ACHN (cell line): ENCODE results near the gene FBXW12.
"Not testable (repeated sequence)": the region's sequence is repeated elsewhere in the genome, so short reads cannot be mapped to it uniquely, and the experiment has no call there.

Experiments
- DNase-seq: peaks from one replicate; pipeline ENCODE4 v3.0.0-alpha.2; 2015
- in situ Hi-C: cut with HindIII; loops from 2 replicates; pipeline ENCODE4 v1.10.0; 2017; ENCODE audit warnings: low sequenced_read_pairs, low pct_ligation_motif_present, low pct_unique_long_range_greater_than_20kb

FBXW12 gene, protein sequence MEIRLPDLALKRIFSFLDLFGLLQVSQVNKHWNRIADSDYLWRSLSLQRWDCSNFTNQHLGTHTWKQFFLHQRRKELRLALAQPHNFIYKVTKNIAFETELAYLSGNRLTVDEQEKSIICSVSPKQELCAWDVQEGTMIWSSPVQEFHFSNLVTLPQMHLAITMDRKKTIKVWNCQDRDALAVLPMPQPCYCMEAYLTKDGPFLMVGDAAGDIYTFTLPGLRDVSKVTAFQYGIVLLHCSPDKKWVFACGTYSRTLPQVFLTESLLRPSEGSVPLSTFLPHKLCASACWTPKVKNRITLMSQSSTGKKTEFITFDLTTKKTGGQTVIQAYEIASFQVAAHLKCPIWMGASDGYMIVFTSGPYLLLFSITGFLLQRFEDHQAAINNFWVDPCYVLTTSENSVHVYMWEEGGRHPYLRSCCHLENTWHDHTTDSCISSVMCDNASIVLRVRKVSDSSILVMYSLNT

GRCh38 chr3:48371651-48372376, at the start of gene FBXW12:
Gene FBXW12, plus strand, starts transcription at chr3:48372219. Its CDS starts 549 bp downstream, at chr3:48372768.
- in situ Hi-C loops: no loop called here
- no peak for DNase-seq

- DNase-seq, in situ Hi-C loops: not testable (repeated sequence)
These were observed 40.1 kb upstream of the FBXW12 start for GRCh38 chr3:48331706-48332435.

GRCh38 chr3:48333346-48334245, 38.4 kb upstream of the FBXW12 start, which contains the start of gene SPINK8:
Gene SPINK8, minus strand, starts transcription at chr3:48333661. Its CDS starts 5,320 bp downstream, at chr3:48328341.
- DNase-seq, in situ Hi-C loops: not testable (repeated sequence)

DNA sequence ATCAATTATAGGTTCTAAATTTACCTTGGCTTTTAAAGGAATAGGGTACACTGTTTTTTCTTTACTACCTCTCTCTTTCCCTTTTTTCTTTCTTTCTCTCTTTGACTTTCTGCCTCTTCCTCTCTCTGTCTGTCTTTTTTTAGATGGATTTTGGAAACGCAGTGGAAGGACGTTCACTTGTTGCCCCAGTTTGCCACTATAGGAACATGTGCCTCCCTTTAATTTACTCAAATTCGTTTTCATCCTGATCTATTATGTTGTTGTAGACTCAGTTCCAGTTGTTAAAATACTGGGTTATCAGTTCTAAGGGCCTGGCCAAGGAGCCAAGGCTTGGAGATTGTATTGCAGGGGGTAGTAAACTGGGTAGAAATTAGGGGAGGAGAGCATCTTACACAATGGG, 37.4 kb upstream of the FBXW12 start:
- DNase-seq: no peak
- in situ Hi-C loops: no loop called here

- in situ Hi-C loops, DNase-seq: not testable (repeated sequence)
These were observed 36.7 kb upstream of the FBXW12 start for GRCh38 chr3:48335286-48335685.

- in situ Hi-C loops, DNase-seq: not testable (repeated sequence)
These were observed 34.5 kb upstream of the FBXW12 start for GRCh38 chr3:48337536-48337935.

GRCh38 chr3:48338635-48339034, 33.4 kb upstream of the FBXW12 start:
- no peak for DNase-seq

DNA sequence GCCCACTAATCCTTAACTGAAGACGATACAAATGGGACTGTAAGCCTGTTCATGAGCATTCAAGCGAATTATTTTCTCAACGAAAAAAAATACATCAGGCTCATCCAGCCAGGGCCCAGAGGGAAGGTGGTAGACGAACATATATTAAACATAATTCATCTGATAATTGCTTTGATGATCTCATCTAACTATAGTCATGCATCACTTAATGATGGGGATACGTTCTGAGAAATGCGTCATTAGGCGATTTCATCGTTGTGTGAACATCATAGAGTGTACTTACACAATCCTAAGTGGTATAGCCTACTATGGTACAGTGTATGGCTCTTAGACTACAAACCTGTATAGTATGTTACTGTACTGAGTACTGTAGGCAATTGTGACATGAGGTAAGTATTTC, 28.6 kb upstream of the FBXW12 start:
- no peak for DNase-seq
- in situ Hi-C loops: no loop called here

More at GRCh38 chr3:48338635-48339034, 33.4 kb upstream of the FBXW12 start:
- in situ Hi-C loops: no loop called here

GRCh38 chr3:48344867-48345507, 27.0 kb upstream of the FBXW12 start:
- in situ Hi-C loops: no loop called here
- no peak for DNase-seq

DNA sequence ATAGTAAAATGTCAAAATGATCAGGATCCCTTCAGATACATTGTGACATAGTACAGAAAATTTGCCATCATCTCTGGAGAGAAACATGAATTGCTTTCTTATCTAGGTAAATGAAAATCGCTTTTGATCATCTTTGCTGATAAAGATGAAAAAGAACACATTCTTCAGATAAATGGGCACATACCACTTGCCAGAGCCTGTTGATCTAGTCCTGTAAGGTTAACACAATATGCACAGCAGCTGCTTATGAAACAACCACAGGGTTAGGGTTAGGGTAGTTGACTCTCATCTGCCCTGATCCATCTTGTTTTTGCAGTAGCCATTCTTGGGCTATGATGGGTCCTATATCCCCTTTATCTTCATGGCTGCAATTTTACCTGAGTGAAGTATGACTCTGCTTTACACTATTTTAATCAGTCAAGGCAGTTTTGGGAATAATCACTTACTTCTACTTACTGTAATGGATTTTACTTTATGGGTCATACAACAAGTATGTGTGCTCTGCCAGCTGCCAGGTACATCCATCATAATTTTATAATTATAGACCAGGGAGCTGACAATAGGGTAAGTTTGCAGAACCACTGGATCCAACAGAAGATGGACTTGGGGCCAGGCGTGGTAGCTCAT, 26.0 kb upstream of the FBXW12 start:
- in situ Hi-C loops: no loop called here

GRCh38 chr3:48347500-48347899, 24.5 kb upstream of the FBXW12 start:
- no peak for DNase-seq
- in situ Hi-C loops: no loop called here

More for the DNA sequence above, 26.0 kb upstream of the FBXW12 start:
- no peak for DNase-seq

GRCh38 chr3:48352546-48352945, 19.5 kb upstream of the FBXW12 start:
- in situ Hi-C loops: no loop called here
- DNase-seq: no peak

DNA sequence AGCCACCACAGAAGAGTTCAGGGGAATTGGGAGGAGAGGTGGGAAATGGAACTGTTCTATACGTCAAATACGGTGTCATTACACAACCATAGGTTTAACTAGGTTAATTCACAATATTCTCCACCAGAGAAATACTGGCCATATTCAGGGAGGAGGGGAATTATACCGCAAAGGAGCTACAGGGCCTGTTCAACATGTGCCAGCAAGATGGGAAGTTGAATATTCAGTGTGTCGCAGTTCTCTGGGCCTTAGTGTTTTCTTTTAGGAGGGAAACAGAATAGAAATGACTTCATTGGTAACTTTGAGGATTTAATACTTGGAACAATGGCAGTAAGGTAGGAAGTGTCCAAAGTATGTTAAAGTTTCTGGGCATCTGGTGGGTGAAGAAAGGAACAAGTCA, 18.0 kb upstream of the FBXW12 start:
- DNase-seq: no peak
- in situ Hi-C loops: no loop called here

DNA sequence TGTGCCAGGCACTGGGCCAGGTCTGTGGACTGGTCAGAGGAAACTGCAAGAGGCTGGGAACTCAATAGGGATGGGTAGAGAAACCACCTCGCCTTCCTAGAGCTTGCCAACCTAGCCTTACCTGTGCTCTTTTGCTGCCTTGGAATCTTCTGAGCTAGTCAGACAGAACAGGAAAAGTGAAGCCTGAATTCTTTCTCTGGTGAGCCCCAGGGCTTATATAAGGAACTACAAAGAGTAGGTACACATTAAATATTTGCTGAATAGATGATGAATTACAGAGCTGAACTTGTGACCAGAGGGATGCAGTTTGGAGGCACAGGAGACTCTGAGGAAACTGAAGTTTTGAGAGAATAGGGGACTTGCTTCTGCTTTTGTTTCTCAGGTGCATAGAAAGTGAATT, 15.6 kb upstream of the FBXW12 start:
- DNase-seq: no peak
- in situ Hi-C loops: no loop called here

DNA sequence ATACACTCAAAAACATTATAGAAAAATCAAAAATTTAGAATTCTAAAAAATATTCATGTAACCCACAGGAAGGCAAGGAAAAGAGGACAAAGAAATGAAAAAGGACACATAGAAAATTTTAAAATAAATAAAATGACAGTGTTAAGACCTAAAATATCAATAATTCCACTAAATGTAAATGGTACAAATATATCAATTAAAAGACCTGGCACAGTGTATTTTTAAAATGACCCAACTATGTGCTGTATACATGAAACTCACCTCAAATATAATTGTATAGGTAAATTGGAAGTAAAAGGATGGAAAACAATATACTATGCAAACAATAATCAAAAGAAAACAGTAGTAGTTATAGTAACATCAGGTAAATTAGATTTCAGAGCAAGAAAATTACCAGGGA, 10.1 kb upstream of the FBXW12 start:
- in situ Hi-C loops: no loop called here
- DNase-seq: no peak

DNA sequence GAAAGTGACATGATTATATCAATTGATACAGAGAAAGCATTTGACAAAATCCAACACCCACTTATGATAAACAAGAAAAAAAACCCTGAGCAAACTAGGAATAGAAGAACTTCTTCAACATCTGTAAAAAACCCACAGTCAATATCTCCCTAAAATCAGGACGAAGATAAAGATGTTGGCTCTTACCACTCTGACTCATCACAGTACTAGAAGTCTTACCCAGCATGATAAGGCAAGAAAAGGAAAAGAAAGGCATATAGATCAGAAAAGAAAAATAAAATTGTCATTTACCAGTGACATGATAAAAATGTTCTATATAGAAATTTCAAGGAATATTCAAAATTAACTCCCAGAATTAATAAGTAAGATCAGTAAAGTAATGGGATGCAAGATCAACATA, 7.2 kb upstream of the FBXW12 start:
- DNase-seq: no peak
- in situ Hi-C loops: no loop called here

DNA sequence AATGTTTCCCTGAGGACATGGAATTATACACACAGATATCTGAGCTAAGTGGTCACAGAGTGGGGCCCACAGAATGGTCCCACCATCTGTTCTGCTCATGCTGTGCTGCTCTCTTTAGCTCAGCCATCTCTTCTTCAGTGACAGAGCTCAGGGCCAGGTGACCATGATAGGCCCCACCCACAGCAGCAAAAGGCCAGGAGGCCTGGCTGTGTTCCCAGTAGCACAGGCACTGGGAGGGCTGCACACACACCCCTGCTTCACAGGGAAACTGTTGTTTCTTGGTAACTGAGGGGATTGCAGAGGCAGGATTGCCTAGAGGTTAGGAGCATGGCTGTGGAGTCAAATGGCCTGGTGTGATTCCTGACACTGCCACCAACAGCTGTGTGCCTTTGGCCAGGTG, 4.8 kb upstream of the FBXW12 start:
- in situ Hi-C loops: no loop called here
- DNase-seq: no peak
